HG02870 (cell line): ENCODE results near the gene CAMK4.

Source experiments
- ATAC-seq: cut with Tn5 transposase; IDR thresholded peaks from one replicate; pipeline ENCODE4 v1.9.1; 2021; ENCODE audit warnings: mild to moderate bottlenecking, moderate library complexity; ENCODE audit not compliant: unreplicated experiment

Gene CAMK4

GRCh38 chr5:111478266-111478665 is 254.1 kb downstream of the CAMK4 start:
- ATAC-seq, result no peak

GRCh38 chr5:111478898-111479297 is 254.7 kb downstream of the CAMK4 start:
- ATAC-seq, result no peak

- ATAC-seq, result no peak
Measured at GRCh38 chr5:111480346-111480745, 256.2 kb downstream of the CAMK4 start.

- no peak for ATAC-seq
Measured at GRCh38 chr5:111486055-111486454, 261.9 kb downstream of the CAMK4 start.

- no peak for ATAC-seq
Measured at GRCh38 chr5:111486926-111487325, 262.7 kb downstream of the CAMK4 start.

- no peak for ATAC-seq
Measured at GRCh38 chr5:111488353-111488752, 264.2 kb downstream of the CAMK4 start.

- no peak for ATAC-seq
Measured at GRCh38 chr5:111493031-111493430, 268.8 kb downstream of the CAMK4 start.

GRCh38 chr5:111494355-111494999 is 270.3 kb downstream of the CAMK4 start:
- ATAC-seq, result no peak

GRCh38 chr5:111495159-111495558 is 271.0 kb downstream of the CAMK4 start:
- ATAC-seq, result no peak

- ATAC-seq, result no peak
Measured at GRCh38 chr5:111498346-111498745, 274.2 kb downstream of the CAMK4 start.

- ATAC-seq, result no peak
Measured at GRCh38 chr5:111502956-111503355, 278.8 kb downstream of the CAMK4 start.

- no peak for ATAC-seq
Measured at GRCh38 chr5:111505096-111505495, 280.9 kb downstream of the CAMK4 start.

GRCh38 chr5:111507276-111507675 is 283.1 kb downstream of the CAMK4 start:
- no peak for ATAC-seq

- ATAC-seq, result no peak
Measured at GRCh38 chr5:111509119-111509518, 284.9 kb downstream of the CAMK4 start.

- no peak for ATAC-seq
Measured at GRCh38 chr5:111511174-111511830, 287.1 kb downstream of the CAMK4 start.

GRCh38 chr5:111511831-111512374 is 287.7 kb downstream of the CAMK4 start:
- ATAC-seq, result peak; percentile 15

- ATAC-seq, result peak; percentile 90
Measured at GRCh38 chr5:111512375-111513130, 288.4 kb downstream of the CAMK4 start, which contains the start of gene STARD4. TSS of gene STARD4 (minus strand) at chr5:111512535. CDS start at chr5:111507433, 5,102 bp downstream.

GRCh38 chr5:111513131-111513520 is 288.9 kb downstream of the CAMK4 start:
- ATAC-seq, result no peak

- no peak for ATAC-seq
Measured at GRCh38 chr5:111514087-111514486, 289.9 kb downstream of the CAMK4 start.

- peak; percentile 72 for ATAC-seq
Measured at GRCh38 chr5:111517853-111518501, 293.8 kb downstream of the CAMK4 start.

- ATAC-seq, result no peak
Measured at GRCh38 chr5:111518777-111519176, 294.6 kb downstream of the CAMK4 start.
